AG09309 (cell line): ENCODE data around the gene IWS1.

Experiments
- DNase-seq: peaks from one replicate; pipeline ENCODE4 v3.0.0-alpha.2; 2010; ENCODE audit warnings: low read depth
- H3K4me3 ChIP-seq: 2 replicates; pipeline ENCODE4 v1.5.1; 2011; ENCODE audit warnings: mild to moderate bottlenecking, low read depth, low read length, moderate library complexity; ENCODE audit not compliant: control insufficient read depth
- TF ChIP-seq, protein P1 (sequence below): IDR thresholded peaks from 2 replicates; pipeline ENCODE4 v1.5.1; 2011; ENCODE audit warnings: mild to moderate bottlenecking, low read depth, low read length, inconsistent platforms; ENCODE audit not compliant: insufficient read depth, control insufficient read depth; ENCODE audit errors: missing control alignments

IWS1 gene

GRCh38 chr2:127560931-127561280 lies 34.6 kb upstream of the IWS1 start:
- no peak overlapping the region for H3K4me3 ChIP-seq
- no peak for DNase-seq
- TF ChIP-seq, protein P1, sequence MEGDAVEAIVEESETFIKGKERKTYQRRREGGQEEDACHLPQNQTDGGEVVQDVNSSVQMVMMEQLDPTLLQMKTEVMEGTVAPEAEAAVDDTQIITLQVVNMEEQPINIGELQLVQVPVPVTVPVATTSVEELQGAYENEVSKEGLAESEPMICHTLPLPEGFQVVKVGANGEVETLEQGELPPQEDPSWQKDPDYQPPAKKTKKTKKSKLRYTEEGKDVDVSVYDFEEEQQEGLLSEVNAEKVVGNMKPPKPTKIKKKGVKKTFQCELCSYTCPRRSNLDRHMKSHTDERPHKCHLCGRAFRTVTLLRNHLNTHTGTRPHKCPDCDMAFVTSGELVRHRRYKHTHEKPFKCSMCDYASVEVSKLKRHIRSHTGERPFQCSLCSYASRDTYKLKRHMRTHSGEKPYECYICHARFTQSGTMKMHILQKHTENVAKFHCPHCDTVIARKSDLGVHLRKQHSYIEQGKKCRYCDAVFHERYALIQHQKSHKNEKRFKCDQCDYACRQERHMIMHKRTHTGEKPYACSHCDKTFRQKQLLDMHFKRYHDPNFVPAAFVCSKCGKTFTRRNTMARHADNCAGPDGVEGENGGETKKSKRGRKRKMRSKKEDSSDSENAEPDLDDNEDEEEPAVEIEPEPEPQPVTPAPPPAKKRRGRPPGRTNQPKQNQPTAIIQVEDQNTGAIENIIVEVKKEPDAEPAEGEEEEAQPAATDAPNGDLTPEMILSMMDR: no peak

DNA sequence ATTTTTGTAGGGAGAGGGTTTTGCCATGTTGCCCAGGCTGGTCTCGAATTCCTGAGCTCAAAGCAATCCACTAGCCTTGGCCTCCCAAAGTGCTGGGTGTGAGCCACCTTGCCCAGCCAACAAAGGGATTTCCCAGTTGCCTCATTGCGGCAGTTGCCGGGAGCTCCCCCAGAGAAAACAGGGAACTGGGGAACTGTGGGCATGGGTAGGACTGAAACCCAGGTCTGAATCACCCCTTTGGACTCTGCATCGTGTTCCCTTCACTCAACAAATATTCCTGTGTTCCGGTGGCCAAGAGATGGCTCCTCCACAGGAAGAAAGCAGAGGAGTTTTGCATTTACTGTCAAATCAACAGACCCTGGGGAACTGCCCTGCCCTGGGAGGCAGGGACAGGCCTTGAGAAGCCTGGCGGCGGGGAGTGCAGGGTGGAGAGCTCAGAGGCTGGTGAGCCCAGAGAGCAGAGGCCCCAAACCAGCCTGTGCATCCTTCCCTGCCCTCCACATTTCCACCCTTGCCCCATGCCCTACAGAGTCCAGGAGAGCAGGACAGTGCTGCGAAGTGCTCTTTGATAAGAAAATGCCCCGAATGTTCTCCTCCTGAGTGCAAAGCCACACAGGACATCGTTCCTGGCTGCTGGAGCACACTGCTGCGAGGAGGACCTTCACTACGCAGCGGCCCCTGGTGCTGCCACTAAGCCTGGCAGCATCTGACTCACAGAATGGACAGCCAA lies 34.1 kb upstream of the IWS1 start:
- TF ChIP-seq, protein P1: peak; percentile 46
- DNase-seq: no peak
- H3K4me3 ChIP-seq: no peak overlapping the region

- no peak for DNase-seq
- H3K4me3 ChIP-seq: no peak overlapping the region
- TF ChIP-seq, protein P1: no peak
Measured at GRCh38 chr2:127559454-127559853, 33.2 kb upstream of the IWS1 start.

GRCh38 chr2:127558911-127559310 lies 32.6 kb upstream of the IWS1 start:
- DNase-seq: no peak
- TF ChIP-seq, protein P1: no peak
- H3K4me3 ChIP-seq: no peak overlapping the region

DNA sequence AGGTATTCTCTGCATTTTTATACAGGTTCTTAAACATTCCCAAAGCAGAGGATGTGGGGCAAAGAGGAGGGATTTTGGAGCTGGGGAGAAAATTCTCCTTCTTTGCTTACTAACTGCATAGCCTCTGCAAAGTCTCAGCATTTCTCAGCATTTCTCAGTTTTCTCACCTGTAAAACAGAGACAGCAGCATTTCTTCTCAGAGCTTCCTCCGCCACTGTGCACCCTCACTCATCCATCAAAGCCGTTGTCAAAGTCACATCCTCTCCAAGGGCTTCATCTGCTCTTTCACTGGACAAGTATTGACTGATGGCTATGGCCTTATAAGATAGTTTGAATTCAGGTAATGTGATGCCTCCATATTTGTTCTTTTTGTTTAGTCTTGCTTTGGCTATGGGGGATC lies 26.6 kb upstream of the IWS1 start:
- DNase-seq: no peak
- TF ChIP-seq, protein P1: no peak
- H3K4me3 ChIP-seq: no peak overlapping the region

- H3K4me3 ChIP-seq: no peak overlapping the region
- TF ChIP-seq, protein P1: no peak
- no peak for DNase-seq
Measured at GRCh38 chr2:127552336-127552735, 26.0 kb upstream of the IWS1 start.
